DMS 273 treated with DMSO at 0.1 percent for 48 hours (cell line): ENCODE measurements around the gene SCN2A.

Experiments used
- DNase-seq: peaks from one replicate; lab custom pipeline; 2025; lab: John Stamatoyannopoulos, UW

Gene SCN2A

DNA sequence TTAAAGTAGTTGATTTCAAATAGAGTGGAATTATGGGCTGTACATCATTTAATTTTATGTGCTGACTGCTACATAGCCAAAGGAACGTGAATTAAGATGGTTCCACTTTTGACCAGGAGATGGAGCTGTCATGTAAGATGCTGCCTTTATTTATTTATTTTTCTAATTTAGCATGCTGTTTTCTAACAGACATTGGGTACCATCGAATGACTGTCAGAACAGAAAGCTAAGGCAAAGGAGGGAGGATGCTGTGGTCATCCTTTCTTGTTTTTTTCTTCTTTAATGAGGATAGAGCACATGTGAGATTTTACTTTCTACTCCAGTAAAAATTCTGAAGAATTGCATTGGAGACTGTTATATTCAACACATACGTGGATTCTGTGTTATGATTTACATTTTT is at the start of gene SCN2A:
Gene SCN2A, plus strand, starts transcription at position 185 of the 400 bp plus-strand sequence. CDS start 56,410 bp downstream, outside the sequence.
- DNase-seq, result peak; percentile 51

DNA sequence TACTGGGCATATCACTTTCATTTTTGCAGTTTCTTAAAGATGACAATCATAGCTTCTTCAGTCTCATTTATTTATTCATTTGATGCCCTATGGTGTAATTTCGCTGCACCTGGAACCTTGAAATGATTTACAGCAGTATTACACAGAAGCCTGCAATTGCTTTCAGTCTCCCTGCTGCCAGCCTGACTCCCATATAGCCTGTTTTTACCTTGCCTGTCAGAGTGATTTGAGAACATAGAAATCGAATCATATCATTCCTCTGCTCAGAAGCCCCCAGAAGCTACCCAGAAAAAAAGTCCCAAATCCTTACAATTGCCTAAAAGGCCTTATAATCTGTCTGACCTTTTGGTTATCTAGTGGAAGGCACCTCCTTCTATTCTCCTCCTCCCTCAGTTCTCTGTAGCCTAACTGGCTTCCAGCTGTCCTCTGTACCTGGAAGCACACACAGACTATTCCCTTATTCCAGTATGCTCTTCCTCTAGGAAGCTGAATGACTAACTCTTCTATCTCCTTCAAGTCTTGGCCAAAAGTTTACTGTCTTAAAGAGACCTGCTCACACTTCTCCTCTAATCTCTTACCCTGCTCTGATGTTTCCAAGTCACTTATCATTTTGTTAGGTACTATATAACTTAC is 48.0 kb upstream of the SCN2A start:
- no peak for DNase-seq

DNA sequence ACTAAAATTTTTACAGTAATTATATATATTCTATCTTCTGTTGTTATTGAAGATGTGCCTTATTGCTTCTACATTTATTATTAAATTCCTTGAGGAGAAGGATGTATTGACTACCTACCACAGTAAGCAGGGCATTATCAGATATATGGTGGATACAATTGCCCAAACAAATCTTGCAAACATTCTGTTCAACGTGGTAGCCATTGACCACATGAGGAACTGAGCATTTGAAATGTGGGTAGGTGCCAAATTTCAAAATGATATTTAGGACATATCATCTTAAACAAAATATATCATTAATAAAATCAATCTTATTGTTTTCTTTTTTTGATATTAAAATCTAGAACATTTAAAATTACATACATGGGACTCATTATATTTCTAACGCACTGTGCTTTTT is 46.5 kb upstream of the SCN2A start:
- DNase-seq, result no peak

DNA sequence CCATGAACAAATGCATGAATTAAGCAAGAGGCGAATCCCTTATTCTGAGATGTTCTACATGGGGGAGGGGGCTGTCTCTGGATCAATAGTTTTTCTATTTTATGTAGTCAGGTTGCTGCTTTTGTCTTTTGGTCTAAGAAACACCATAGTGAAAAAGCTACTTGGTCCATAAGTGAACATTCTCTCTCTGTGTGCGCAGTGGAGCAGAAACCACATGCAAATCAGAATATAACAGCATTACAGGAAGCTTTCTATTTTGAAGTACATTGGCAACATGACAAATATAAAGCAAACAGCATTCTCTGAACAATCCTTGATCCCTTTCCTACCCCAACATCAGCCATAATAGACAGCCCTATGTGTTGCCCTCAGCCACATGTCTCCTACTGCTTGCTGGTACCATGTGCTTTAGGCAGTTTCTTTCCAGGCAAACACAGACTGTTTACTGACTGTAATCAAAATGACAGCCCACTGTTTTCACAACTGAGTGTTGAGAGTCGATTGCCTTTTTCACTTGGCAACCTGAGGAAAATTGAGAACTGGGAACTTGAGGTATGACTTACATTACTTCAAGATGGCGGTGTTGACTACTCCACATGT is 45.9 kb upstream of the SCN2A start:
- DNase-seq, result no peak

DNA sequence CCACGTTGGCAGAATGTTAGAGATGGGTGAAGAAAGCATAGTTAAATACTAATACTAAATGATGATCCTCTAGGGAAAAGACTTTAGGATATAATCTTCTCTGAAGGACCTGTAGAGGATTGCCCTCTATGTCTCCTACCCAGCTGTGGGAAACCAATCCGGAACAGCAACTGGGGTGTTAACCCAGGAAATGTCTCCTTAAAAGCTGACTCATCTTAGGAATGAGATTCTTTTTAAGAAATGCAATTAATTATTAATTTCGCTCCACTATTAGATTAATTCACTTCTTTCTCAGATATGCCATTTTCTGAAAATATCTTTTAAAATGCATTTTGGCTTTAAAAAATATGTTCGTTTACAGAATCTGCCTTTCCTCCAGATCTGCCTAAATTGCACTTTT is 42.8 kb upstream of the SCN2A start:
- no peak for DNase-seq

DNA sequence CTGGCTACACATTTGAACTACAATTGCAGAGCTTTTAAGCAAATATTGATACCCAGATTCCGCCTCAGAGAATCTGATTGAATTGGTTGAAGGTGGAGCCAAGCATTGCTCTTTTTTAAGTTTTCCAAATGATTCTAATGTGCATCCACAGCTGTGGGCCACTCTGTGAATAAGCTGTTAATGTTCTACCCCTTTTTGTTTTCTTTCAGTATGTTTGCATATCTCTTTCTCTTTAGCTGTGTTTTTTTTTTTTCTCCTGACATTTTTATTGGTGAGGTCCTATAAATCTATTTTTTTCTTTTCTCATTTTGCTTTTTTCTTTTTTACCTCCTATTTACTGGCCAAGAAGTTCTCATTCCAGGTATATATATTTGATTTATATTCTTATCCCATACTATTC is 41.9 kb upstream of the SCN2A start:
- no peak for DNase-seq

DNA sequence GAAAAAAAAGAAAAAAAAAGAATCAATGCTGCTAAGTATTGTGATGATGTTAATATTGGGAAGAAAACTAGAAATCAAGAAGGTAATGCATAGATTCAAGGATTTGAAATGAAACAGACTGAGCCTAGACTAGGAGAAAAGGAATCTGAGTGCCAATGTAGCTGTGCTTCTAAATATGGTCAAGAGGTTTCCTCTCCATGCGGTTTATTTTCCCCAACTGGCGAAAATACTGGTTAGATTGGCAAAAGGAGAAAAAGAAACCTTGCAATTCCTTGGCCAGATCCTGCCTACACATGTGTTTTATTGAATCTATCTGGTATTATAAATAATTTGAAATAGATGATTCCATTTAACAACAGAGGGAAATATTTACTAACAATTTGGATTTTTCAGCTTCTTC is 41.0 kb upstream of the SCN2A start:
- DNase-seq, result no peak

DNA sequence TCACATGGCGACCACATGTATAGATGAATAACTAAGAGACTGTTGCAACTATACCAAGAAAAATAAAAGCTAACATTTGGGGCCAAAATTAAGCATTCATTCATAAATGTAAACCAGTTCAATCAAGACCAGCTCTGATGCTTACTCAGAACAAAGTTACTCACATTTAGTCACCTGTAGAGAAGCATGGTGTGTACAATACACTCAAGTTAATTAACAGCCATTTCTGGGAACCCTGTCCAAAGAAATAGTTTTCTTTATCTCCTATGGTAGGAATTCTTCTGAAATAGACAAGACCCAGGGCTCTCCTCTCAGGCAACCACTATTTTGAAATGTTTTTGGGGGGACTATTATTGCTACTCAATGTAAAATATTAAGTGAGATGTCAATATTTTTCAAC is 37.0 kb upstream of the SCN2A start:
- no peak for DNase-seq

DNA sequence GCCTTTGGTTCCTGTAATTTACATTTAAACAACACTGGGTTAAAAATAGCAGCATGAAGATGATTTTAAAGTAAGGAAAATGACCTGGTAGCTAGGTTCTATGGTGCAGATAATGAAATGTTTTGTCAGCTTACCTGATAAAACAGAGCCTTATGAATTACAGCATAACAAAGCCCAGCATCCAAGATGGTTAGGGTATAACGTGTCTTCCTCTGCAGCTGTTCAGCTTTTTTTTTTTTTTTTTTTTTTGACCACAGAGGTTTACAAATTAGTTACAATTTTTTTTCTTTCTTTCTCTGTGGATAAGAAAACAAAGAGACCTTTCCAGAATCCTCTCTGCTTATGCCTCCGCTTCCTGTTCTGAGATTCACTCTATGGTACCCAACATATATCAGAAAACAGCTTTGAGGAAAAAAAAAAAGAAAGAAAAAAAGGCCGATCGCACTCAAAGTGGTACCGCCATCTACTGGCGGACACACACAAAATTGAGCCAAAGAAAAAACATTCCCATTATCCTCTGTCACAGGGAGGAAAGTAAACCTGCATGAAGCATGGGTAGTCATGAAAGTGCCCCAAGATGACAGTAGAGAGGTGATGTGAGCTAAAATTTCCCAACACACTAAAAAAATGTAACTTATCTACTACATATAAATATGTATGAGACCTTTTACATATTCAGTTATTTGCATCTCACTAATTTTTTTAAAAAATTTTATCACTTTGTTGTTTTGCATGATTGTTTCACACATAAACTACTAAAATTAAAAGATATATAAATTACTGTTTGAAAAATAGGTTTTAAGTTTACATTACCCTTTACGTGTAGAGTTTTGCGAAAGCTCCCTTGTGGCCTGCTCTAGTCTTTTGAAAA is 35.3 kb upstream of the SCN2A start, which contains the start of gene SCN3A:
Gene SCN3A, minus strand, starts transcription at position 362 of the 871 bp plus-strand sequence. CDS start 27,656 bp downstream, outside the sequence.
- no peak for DNase-seq

DNA sequence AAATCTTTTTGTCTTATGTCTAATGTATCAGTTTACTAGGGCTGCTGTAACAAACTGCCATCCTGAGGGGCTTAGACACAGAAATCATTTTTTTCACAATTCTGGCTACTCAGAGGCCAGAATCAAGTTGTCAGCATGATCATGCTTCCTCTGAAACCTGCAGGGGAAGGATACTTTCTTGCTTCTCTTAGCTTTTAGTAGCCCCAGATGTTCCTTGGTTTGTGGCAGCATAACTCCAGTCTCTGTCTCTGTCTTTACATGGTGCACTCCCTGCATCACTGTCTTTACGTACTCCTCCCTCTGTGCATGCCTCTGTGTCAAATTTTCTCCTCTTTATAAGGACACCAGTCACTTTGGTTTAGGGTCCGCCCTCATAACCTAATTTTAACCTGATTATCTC is 33.3 kb upstream of the SCN2A start:
- DNase-seq, result no peak

DNA sequence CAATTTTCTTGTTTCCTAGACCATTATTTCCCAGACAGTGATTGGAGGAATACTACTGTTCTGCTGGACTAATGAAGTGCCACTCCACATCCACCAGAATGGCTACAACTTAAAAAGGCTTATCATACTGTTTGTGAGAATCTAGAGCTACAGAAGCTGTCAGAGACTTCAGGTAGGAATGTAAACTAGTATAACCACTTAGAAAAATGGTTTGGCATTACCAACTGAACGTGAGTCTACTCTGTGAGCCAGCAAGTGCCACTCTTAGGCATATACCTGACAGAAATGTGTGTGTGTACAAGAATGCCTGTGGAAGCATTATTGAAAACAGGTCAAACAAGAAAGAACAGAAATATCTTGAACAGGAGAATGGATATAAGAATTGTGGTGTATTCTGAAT is 31.1 kb upstream of the SCN2A start:
- no peak for DNase-seq

DNA sequence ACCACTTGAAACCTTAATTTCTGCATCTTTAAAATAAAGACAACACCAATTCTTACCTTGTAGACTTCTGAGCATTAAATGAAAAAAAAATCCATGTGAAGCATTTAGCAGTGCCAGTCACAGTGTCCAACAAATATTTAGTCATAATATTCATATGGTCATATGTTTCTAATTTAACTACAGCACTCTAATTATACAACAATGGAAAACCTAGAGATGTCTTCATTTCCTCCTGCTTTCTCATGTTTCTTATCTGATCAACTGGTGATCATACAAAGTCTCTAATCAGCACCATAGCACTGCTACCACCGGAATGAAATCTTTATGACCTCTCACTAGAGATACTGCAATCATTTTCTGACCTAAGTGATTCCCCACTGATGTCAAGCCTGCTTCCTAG is 25.1 kb upstream of the SCN2A start:
- DNase-seq, result no peak

DNA sequence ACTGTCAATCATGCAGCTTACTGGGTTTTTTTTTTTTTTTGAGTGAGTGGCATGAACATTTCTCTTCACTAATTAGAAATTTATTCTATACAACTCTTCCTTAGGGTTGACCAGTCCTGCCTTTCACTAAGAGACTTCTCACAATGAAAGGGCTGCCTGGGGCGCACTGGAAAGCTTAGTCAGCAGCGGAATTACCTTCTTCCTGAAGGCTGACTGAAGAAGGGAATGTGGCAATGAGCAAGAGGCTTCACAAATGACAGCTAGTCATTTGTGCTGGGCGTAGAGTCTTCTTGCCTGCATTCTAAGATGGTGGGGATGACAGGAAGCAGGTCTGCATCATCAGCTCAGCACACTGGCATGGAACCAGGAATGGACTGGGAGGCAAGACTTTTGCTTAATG is 19.7 kb upstream of the SCN2A start:
- DNase-seq, result no peak

DNA sequence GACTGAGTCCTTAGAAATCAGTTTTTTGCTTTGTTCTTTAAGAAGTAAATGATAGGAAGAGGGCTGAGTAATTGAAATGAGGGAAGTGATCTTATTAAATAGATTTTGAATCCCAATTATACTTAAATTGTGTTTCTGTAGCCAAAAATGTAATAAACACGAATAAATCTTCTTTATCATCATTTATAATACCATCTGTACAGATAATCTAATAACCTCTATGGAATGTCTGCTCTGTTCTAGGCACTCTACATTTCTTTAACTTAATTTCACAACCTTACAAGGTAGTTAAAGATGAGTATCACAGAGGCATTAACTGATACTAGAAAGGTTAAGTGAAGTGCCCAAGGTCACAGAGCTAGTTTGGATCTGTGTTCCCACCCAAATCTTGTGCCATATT is 14.3 kb upstream of the SCN2A start:
- DNase-seq, result no peak

DNA sequence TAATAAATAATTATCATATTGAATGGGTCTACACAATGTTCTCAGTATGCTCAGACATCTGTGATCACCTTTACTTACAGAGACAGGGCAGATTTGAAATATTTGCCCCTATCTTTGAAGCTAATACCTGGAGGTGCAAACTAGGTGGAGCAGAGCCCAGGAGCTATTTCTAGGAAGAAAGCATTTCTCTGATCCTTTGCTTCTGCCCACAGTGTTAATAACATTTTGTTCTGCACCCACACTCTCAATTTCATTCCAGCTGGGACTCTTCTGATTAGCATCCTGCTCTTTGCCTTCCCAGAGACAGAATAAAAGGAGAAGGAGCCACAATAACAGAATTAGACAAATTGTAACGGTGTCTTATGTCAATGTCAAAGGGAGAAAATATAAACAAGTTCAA is 11.6 kb upstream of the SCN2A start:
- no peak for DNase-seq

DNA sequence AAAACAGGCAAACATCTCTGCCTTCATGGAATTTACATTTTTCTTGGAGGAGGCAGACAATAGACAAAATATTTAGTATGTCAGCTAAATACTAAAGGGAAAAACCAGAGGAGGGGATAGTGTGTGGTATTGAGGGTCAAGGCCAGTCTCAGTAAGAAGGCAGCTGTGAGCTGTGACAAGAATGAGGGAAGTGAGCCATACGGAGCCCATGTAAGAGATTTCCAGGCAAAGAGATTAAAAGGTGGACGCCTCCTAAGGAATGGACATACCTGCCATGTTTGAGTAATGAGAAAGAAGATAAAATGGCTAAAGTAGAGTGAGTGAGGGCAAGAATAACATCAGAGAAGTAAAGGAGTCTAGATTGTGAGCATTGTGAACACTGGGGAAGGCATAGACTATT is 2.2 kb upstream of the SCN2A start:
- no peak for DNase-seq

DNA sequence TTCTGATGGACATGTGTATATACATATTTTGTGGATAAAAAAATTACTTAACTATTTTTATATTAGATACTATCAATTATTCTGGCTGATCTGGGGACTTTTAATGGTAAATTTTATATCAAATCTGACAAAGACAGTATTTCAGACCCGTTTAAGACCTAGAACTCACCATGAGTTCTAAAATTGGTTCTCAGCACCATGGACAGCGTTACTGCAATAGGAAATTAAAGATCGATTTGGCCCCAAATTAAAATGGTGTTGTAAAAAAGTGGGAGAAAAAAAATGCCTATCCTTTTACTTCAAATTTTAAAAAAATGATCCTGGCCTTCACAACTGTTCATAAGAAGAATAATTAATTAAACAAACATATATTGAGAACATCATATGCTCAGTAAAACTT is 919 bp upstream of the SCN2A start:
- no peak for DNase-seq

DNA sequence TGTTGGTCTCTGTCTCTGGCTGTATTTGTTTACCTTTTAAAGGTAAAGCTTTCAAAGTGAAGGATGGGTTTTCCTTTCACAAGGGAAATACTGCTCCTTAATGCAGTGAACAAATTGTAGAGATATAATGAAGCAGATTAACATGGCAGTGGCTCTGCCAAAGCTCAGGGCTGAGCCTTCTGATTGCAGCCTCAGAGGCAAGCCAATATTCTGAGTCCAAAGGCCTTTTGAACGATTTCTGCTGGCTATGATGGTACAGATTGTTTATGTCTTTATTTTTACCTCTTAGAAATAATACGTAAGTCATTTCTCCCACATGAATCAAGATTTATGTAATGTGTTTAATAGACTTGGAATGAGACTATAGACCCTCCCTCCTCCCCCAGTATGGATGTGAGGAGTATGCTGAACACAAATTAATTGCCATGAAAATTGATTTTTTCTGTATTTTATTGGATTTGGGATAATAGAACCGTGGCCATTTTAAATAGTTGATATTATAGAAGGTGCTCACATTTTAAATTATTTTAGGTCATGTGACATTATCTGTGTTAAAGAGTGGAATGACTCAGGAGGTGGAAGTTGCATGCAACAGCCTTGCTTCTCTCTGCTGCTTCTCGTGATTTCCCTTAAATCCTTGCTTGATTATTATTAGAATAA is 772 bp downstream of the SCN2A start:
- no peak for DNase-seq

DNA sequence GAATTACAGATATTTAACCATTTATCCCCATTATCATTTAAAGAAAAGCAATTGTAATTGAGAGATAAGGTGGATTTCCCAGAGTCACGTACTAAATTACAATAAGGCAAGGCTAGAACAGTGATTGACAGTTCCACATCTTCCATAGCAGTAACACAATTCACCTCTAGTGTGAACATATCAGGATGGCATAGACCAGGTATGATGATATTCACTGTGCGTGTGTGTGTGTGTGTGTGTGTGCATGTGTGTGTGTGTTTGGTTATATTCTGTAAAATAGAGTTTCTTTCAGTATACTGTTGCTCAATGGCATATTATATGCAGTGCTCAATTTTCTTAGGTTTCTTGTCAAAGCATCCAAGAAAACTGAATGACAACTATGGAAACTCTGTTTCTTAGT is 1.7 kb downstream of the SCN2A start:
- DNase-seq, result no peak

DNA sequence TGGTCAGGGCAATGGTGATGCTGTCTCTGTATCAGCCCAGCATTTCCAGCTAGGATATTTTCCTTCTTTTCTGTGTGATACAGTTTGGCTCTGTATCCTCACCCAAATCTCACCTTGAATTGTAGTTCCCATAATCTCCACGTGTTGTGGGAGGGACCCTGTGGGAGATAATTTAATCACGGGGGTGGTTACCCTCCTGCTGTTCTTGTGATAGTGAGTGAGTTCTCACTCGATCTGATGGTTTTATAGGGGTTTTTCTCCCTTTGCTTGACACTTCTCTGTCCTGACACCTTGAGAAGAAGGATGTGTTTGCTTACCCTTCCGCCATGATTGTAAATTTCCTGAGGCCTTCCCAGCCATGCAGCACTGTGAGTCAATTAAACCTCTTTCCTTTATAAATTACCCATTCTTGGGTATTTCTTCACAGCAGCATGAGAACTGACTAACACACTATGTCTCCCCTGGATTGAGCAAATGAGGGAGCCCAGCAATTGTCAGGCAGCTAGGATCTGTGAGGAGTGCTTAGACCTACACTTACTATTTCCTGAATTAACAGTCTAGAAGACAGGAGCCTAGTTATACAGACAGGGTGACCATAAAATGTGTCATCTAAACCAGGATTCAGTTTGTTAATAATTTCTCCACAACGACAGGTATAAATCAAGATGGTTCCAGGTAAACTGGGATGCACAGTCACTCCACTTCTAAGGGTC is 6.0 kb downstream of the SCN2A start:
- DNase-seq, result no peak

DNA sequence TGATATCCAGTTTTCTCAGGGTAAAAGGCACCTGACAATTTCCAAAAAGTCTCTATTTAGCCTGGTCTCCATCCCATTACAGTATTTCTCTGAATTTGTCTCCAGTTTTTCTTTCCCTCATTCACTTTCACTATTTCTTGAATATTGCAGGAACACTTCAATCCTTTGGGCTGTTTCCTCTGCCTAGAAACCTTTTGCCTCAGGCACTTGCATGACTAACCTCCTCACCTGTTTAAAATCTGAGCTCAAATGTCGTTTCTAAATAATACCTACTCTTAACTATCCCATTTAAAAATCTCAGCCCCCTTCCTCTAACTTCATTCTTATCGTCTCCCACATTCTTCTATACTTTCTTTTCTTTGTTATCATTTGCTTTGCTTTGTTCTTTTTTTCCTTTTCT is 9.0 kb downstream of the SCN2A start:
- no peak for DNase-seq

DNA sequence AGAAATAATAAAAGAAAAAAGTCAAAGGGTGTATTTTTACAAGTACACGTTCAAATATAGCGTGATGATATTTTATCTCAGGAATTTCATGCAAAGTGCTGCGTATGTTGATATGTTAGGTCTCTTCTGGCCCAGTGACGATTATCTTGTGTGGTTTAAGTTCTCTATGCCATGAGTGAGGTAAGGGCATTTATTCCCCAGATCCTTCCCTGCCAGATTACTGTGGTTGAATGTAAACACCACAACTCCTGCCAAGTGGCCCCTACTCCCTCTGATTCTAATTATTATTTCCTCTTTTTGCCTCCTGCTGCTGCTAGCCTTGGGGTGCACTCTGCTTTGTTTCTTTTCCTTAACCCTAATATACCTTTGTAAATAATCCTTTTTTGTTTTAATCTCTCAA is 12.2 kb downstream of the SCN2A start:
- no peak for DNase-seq
